SW480 (cell line): ENCODE results near the gene ZNF624.

Experiments used
- DNase-seq: peaks from one replicate; pipeline ENCODE4 v3.0.0-alpha.2; 2016; ENCODE audit warnings: low spot score

Gene ZNF624

DNA sequence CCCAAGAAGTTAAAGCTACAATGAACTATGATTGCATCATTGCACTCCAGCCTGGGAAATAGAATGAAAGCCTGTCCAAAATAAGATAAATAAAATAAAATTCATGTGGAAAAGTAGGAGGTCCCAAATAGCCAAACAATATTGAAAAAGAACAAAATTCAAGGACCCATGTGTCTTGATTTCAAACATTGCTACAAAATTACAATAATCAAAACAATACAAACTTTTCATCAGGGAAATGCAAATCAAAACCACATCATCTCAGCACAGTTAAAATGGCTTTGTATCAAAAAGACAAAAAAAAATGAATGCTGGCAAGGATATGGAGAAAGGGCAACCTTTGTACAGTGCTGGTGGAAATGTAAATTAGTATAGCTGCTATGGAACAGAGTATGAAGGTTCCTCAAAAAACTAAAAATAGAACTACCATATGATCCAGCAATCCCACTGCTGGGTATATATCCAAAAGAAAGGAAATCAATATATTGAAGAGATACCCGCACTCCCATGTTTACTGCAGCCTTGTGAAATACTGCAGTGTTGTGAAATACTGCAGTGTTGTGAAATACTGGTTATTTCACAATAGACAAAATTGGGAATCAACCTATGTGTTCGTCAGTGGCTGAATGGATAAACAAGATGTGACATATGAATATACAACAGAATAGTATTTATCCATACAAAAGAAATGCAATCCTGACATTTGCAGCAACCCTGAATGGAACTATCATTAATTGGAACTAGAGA, 60.1 kb downstream of the ZNF624 start:
- no peak for DNase-seq

DNA sequence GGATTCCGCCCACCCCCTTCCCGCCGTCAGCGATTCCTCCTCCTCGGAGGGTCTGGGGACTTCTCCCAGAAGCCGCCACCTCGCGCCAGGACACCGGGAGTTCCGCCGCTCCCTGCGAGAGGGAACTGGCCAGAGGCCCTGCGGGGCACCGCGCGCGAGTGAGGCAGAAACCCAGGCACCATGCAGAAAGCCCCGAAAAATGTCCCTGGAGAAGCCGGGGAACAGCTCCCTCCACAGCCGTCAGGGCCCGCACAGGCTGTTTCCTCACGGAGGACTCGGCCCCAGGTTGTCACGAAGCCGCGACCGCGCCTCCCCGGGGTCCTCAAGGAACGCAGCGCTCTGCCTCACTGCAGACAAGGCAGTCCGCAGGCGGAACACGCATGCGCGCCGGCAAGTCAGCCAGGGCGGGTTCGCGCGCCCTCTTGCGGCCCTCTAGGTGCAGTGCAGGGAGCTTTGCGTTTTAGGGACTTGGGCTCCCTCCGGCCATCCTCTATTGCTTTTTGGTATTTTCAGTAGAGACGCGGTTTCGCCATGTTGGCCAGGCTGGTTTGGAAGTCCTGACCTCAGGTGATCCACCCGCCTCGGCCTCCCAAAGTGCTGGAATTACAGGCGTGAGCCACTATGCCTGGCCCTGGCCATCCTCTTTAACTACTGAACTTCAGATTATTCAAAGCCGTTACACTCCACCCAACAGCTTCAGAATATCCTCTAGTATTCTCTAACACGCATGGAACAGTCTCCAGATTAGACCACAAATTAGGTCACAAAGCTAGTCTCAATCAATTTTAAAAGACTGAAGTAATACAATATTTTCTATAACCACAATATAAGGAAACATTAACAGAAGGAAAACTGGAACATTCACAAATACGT, 64.3 kb downstream of the ZNF624 start:
- peak; percentile 82 for DNase-seq

GRCh38 chr17:16585796-16586195, 67.9 kb downstream of the ZNF624 start:
- DNase-seq, result no peak

- DNase-seq, result peak; percentile 83
Measured at GRCh38 chr17:16584273-16584995, 69.2 kb downstream of the ZNF624 start.

GRCh38 chr17:16583781-16584180, 69.9 kb downstream of the ZNF624 start:
- DNase-seq, result no peak

GRCh38 chr17:16573466-16573865, 80.2 kb downstream of the ZNF624 start:
- no peak for DNase-seq
